Lung (tissue), 12 donors: ENCODE results near the gene LINC01488. TPM values are rescaled to one million over a fixed set of nuclear protein-coding genes. Genes with fewer than 3 reads are reported as not detected.

Source experiments
- ATAC-seq: fragments of 200-7000 bp; cut with Tn5 transposase; one replicate; pipeline ENCODE4 v1.9.1; 2020; ENCODE audit warnings: moderate number of reproducible peaks; ENCODE audit not compliant: insufficient read depth, low FRiP score
- DNase-seq, 3 donors: peaks; one replicate each; pipeline ENCODE4 v3.0.0-alpha.2; 2013 to 2017
- H3K27ac ChIP-seq, 2 donors: one replicate each; pipeline ENCODE4 v1.5.1; 2013; ENCODE audit warnings: mild to moderate bottlenecking in 2 of 2, moderate library complexity in 2 of 2, control low read depth in 1 of 2, inconsistent platforms in 1 of 2, low read depth in 1 of 2, low read length in 1 of 2
- H3K27me3 ChIP-seq, 3 donors: one replicate each; pipeline ENCODE4 v1.5.1; 2013; ENCODE audit warnings: low read length in 2 of 3; ENCODE audit not compliant: control insufficient read depth in 3 of 3, insufficient read depth in 3 of 3
- H3K36me3 ChIP-seq, 4 donors: one replicate each; pipeline ENCODE4 v1.5.1; 2013; ENCODE audit warnings: low read length in 4 of 4, mild to moderate bottlenecking in 1 of 4, moderate library complexity in 1 of 4; ENCODE audit not compliant: control insufficient read depth in 4 of 4, insufficient read depth in 4 of 4
- H3K4me1 ChIP-seq, 5 donors: one replicate each; pipeline ENCODE4 v1.5.1; 2013; ENCODE audit warnings: low read length in 5 of 5, mild to moderate bottlenecking in 2 of 5, moderate library complexity in 1 of 5; ENCODE audit not compliant: control insufficient read depth in 5 of 5, insufficient read depth in 5 of 5
- H3K4me3 ChIP-seq: one replicate; pipeline ENCODE4 v1.5.1; 2013; ENCODE audit warnings: mild to moderate bottlenecking, control low read depth, moderate library complexity
- H3K9ac ChIP-seq, 2 donors: one replicate each; pipeline ENCODE4 v1.5.1; 2013; ENCODE audit warnings: low read length in 2 of 2, control low read depth in 1 of 2; ENCODE audit not compliant: insufficient read depth in 1 of 2
- H3K9me3 ChIP-seq, 4 donors: one replicate each; pipeline ENCODE4 v1.5.1; 2013; ENCODE audit warnings: low read length in 3 of 4, mild to moderate bottlenecking in 1 of 4, moderate library complexity in 1 of 4; ENCODE audit not compliant: control insufficient read depth in 4 of 4, insufficient read depth in 3 of 4
- WGBS, 2 donors: extraction: QIAGEN DNeasy Blood & Tissue Kit; methylation state at CpG; one replicate each; pipeline ENCODE4 v1.1.7; 2013; 5-methylcytosine and 5-hydroxymethylcytosine counted together
- polyA plus RNA-seq, 2 donors: library from polyadenylated mRNA; stranded (reverse); fragments of 200-250 nt; gene quantifications; one replicate each; pipeline ENCODE4 v1.2.1, GENCODE V29; 2013
- total RNA-seq, 2 donors: library from RNA; depleted of rRNA in 1 of 2; stranded (reverse); fragments of >200 nt in 1 of 2; gene quantifications; one replicate each; pipeline ENCODE4 v1.2.1, GENCODE V29; 2014 to 2021
- TF ChIP-seq, protein P1 (sequence below): IDR thresholded peaks from 2 replicates; pipeline ENCODE4 v1.5.1; 2012; ENCODE audit warnings: mild to moderate bottlenecking; ENCODE audit errors: control extremely low read depth, extremely low read depth
- donor health status: control.
- donor health status: control.
- donor health status: Bipolar disorder and iron deficiency.
- donor health status: healthy.
- donor health status: DM: yes; HTN: yes; CAD: no.

The LINC01488 gene
- total and polyA plus RNA-seq, 4 donors = not detected

DNA sequence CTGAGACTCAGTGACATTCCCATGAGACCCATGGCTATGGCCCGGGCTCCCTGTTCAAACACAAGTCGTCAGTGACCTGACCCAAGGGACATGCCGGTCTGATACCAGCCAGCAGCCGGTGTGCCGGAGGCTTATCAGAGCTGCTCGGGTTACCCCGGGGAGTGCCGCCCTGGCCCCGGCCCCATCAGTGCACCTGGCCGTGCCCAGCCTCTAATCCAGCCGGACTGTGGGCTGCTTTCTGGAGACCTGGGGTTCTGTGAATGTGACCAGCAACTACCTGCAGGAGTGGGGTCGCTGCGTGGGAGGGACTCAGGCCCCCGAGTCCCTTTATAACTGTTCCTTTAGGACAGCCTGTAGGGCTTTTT is 52.7 kb downstream of the LINC01488 start:
- ATAC-seq = no peak
- Histone ChIP-seq H3K9me3 (no peaks in the 10 kb centered on the region), H3K9ac (no peak overlapping the region), H3K36me3 (no peaks in the 10 kb centered on the region), H3K27me3 (no peaks in the 10 kb centered on the region), H3K27ac (no peak overlapping the region), H3K4me3 (no peak overlapping the region), H3K4me1 (peaks cover 0 to 6% (median 5%) of the 10 kb centered on the region in 5 donors)
- DNase-seq = no peak
- 77 to 93% methylated on average over 14 of the region's 14 CpGs for WGBS, 2 donors
- TF ChIP-seq, protein P1, sequence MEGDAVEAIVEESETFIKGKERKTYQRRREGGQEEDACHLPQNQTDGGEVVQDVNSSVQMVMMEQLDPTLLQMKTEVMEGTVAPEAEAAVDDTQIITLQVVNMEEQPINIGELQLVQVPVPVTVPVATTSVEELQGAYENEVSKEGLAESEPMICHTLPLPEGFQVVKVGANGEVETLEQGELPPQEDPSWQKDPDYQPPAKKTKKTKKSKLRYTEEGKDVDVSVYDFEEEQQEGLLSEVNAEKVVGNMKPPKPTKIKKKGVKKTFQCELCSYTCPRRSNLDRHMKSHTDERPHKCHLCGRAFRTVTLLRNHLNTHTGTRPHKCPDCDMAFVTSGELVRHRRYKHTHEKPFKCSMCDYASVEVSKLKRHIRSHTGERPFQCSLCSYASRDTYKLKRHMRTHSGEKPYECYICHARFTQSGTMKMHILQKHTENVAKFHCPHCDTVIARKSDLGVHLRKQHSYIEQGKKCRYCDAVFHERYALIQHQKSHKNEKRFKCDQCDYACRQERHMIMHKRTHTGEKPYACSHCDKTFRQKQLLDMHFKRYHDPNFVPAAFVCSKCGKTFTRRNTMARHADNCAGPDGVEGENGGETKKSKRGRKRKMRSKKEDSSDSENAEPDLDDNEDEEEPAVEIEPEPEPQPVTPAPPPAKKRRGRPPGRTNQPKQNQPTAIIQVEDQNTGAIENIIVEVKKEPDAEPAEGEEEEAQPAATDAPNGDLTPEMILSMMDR = no peak

DNA sequence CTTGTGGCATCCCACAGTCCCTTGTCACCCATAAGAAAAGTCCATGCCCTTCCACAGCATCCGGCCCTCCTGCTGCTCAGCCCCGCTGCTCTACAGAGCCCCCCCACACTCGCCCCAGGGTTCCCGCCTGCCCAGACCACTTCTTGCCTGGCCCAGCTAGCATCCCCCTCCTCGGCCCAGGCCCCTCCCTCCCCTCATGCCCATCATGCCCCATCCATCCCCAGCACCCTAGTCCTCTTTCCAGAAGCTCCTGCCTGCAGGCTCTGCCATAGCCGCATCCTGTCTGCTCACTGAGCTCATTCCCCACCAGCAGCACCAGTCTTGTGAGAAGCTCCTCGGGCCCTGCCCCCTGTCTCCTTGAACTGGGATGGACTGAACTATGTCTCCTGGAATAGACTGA is 54.4 kb downstream of the LINC01488 start:
- ATAC-seq (no peak), DNase-seq (no peak)
- peaks cover 0 to 23% (median 22%) of the 10 kb centered on the region in 5 donors for H3K4me1 ChIP-seq
- H3K36me3 ChIP-seq = no peaks in the 10 kb centered on the region
- no peak overlapping the region for H3K27ac ChIP-seq
- no peaks in the 10 kb centered on the region for H3K27me3 ChIP-seq
- 91 to 93% methylated on average over 7 of the region's 7 CpGs for WGBS, 2 donors
- no peak overlapping the region for H3K4me3 ChIP-seq
- TF ChIP-seq, protein P1 = no peak
- no peaks in the 10 kb centered on the region for H3K9me3 ChIP-seq
- H3K9ac ChIP-seq = no peak overlapping the region

DNA sequence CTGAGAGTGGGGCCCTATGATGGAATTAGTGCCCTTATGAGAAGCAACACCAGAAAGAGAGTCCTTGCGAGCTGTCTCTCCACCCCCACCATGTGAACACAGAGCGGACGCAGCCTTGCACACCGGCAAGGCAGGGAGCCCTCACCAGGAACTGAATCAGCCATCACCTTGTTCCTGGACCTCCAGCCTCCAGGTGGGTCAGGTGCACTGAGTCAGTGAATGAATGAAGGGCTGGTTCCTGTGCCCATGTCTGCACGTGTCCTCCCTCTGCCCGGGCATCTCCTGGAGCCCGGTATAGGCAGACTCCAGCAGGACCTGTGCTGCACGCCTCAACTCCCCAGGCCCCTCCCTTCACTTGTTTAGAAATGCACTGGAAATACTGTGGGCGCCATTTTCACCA is 54.9 kb downstream of the LINC01488 start:
- WGBS, 2 donors = 96% methylated on average over 9 of the region's 9 CpGs
- no peak overlapping the region for H3K27ac ChIP-seq
- no peak overlapping the region for H3K4me3 ChIP-seq
- DNase-seq (no peak), ATAC-seq (no peak)
- no peaks in the 10 kb centered on the region for H3K36me3 ChIP-seq
- H3K27me3 ChIP-seq = no peaks in the 10 kb centered on the region
- no peak overlapping the region for H3K9ac ChIP-seq
- TF ChIP-seq, protein P1 = no peak
- H3K9me3 ChIP-seq = no peaks in the 10 kb centered on the region
- peaks cover 0 to 28% (median 26%) of the 10 kb centered on the region in 5 donors for H3K4me1 ChIP-seq

DNA sequence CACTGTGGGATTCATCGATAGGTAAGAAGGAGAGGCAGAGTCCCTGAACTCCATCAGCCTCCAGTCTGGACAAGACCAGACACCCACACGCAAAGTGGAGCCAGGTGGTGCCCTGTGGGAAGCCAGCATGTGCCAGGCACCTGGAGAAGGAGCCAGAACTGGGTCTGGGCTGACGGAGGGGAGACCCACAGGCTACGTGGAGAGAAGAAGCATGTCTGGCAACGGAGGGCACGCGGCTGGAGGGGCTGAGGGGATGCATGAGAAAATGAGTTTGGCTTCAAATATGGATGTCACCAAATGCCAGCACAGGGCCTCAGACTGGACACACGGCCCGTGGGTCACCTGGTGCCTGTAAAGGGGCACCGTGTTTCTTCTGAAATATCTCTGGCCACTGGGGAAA is 55.7 kb downstream of the LINC01488 start:
- no peak for ATAC-seq
- 93 to 96% methylated on average over 10 of the region's 10 CpGs for WGBS, 2 donors
- no peaks in the 10 kb centered on the region for H3K9me3 ChIP-seq

More for the DNA sequence above, 55.7 kb downstream of the LINC01488 start:
- Histone ChIP-seq H3K4me3 (no peak overlapping the region), H3K36me3 (no peaks in the 10 kb centered on the region), H3K9ac (no peak overlapping the region), H3K4me1 (peaks cover 0 to 34% (median 27%) of the 10 kb centered on the region in 5 donors), H3K27ac (no peak overlapping the region), H3K27me3 (no peaks in the 10 kb centered on the region)
- TF ChIP-seq, protein P1 = no peak
- no peak for DNase-seq
